ENCODE data around the gene SLC7A4. TPM values are rescaled to one million over a fixed set of nuclear protein-coding genes. Genes with fewer than 3 reads are reported as not detected.

Gene SLC7A4
- total and polyA plus RNA-seq, 7 experiments from 2014 or later: 0.08 to 0.13 (median 0.13) TPM; not detected in 4

Small RNA genes lying within 50 kb of the gene (microRNA-seq; reads per million reads assigned to microRNA genes)
- not detected for gene MIR649 (ENCODE audit: borderline microRNAs expressed)

Other genes with a start within 250 kb of the SLC7A4 start
- 100 to 1,000 TPM; 120 to 181 (median 168) TPM for gene PI4KA, start 173.8 kb downstream of the SLC7A4 start, total RNA-seq
- gene PI4KA, start 173.8 kb downstream of the SLC7A4 start, polyA plus RNA-seq: 10 to 100 TPM; 40.1 to 91.7 TPM
- 10 to 100 TPM; 15.2 to 32.8 (median 25.4) TPM for gene SNAP29, start 173.6 kb downstream of the SLC7A4 start, total RNA-seq
- 10 to 100 TPM; 15.9 to 22.8 TPM for gene SNAP29, start 173.6 kb downstream of the SLC7A4 start, polyA plus RNA-seq
- gene CRKL, start 115.2 kb downstream of the SLC7A4 start, total RNA-seq: 10 to 100 TPM; 38.9 to 82.7 (median 77.8) TPM
- 10 to 100 TPM; 44.7 to 65.8 TPM for gene CRKL, start 115.2 kb downstream of the SLC7A4 start, polyA plus RNA-seq
- 1 to 10 TPM in 3 of 5 experiments, under 1 TPM in 2; 0.24 to 9.0 (median 1.2) TPM for gene AIFM3, start 65.3 kb downstream of the SLC7A4 start, total RNA-seq
- gene AIFM3, start 65.3 kb downstream of the SLC7A4 start, polyA plus RNA-seq: under 1 TPM; 0.17 to 0.32 TPM
- 100 to 1,000 TPM in 2 of 5 experiments, 10 to 100 TPM in 3; 61.8 to 104 (median 74.2) TPM for gene LZTR1, start 50.3 kb downstream of the SLC7A4 start, total RNA-seq
- gene LZTR1, start 50.3 kb downstream of the SLC7A4 start, polyA plus RNA-seq: 10 to 100 TPM; 11.4 to 15.6 TPM
- 10 to 100 TPM; 25.8 to 73.3 (median 64.7) TPM for gene THAP7, start 30.4 kb downstream of the SLC7A4 start, total RNA-seq
- 10 to 100 TPM; 53.8 to 69.3 TPM for gene THAP7, start 30.4 kb downstream of the SLC7A4 start, polyA plus RNA-seq
- 1 to 10 TPM in 2 of 5 experiments, under 1 TPM in 3; 0.46 to 1.7 (median 0.66) TPM for gene P2RX6, start 17.4 kb downstream of the SLC7A4 start, total RNA-seq
- under 1 TPM in 1 of 2 donors, not detected in 1; 0.15 TPM for gene P2RX6, start 17.4 kb downstream of the SLC7A4 start, polyA plus RNA-seq
- not detected for gene LRRC74B, start 13.4 kb upstream of the SLC7A4 start, total RNA-seq
- gene LRRC74B, start 13.4 kb upstream of the SLC7A4 start, polyA plus RNA-seq: not detected